ENCODE data around the gene GRID1. TPM values are rescaled to one million over a fixed set of nuclear protein-coding genes. Genes with fewer than 3 reads are reported as not detected.

The GRID1 gene
- total RNA-seq, 4 donors from 2014 or later, result 17.2 to 28.1 (median 23.6) TPM

DNA sequence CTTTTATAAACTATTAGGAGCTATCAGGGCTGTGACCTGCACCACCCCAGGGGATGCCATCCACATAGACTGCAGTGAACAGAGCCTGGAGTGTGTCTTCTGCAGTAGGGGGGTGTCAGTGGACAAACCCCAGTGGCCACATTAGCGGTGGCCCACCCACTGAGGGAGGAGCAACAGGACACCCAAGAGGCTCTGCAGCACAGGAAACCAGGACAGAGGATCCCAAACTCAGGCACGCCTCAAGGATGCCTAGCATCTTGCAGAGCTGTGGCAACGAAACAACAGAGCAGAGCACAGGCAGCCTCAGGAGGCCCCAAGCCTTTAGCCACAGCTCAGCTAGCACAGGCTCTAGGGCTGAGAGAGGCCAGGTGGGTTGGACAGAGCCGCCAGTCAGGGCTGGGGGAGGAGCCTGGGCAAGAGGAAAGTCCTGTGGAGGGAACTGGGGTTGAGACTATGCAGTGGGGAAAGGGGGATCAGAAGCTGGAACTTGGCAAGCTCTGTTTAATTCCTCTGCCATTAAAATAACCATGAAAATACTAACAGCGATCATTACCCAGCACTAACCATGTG is 53.8 kb downstream of the GRID1 start:
- no peak for TF ChIP-seq POLR2A (IDR thresholded peaks at IDR 0.05)
- TF ChIP-seq, protein P1, sequence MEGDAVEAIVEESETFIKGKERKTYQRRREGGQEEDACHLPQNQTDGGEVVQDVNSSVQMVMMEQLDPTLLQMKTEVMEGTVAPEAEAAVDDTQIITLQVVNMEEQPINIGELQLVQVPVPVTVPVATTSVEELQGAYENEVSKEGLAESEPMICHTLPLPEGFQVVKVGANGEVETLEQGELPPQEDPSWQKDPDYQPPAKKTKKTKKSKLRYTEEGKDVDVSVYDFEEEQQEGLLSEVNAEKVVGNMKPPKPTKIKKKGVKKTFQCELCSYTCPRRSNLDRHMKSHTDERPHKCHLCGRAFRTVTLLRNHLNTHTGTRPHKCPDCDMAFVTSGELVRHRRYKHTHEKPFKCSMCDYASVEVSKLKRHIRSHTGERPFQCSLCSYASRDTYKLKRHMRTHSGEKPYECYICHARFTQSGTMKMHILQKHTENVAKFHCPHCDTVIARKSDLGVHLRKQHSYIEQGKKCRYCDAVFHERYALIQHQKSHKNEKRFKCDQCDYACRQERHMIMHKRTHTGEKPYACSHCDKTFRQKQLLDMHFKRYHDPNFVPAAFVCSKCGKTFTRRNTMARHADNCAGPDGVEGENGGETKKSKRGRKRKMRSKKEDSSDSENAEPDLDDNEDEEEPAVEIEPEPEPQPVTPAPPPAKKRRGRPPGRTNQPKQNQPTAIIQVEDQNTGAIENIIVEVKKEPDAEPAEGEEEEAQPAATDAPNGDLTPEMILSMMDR (IDR thresholded peaks at IDR 0.05), result no peak
- whole genome bisulfite sequencing, 2 donors, result 46 to 50% methylated on average over 3 to 5 of the region's 5 CpGs
- no peaks in the 10 kb centered on the region for H3K9me3 ChIP-seq
- intact Hi-C loops (cut with DNase I), result no loop called here
- H3K27me3 ChIP-seq, result no peaks in the 10 kb centered on the region
- peak overlapping the region; percentile 27 to 86 (median 73) for H3K27ac ChIP-seq
- no peaks in the 10 kb centered on the region for H3K36me3 ChIP-seq
- H3K4me3 ChIP-seq (replicated peaks in 1 of 3), result no peak overlapping the region
- DNase-seq, result peak; percentile 54 to 67
- peaks cover 22 to 41% of the 10 kb centered on the region in 2 donors for H3K4me1 ChIP-seq

DNA sequence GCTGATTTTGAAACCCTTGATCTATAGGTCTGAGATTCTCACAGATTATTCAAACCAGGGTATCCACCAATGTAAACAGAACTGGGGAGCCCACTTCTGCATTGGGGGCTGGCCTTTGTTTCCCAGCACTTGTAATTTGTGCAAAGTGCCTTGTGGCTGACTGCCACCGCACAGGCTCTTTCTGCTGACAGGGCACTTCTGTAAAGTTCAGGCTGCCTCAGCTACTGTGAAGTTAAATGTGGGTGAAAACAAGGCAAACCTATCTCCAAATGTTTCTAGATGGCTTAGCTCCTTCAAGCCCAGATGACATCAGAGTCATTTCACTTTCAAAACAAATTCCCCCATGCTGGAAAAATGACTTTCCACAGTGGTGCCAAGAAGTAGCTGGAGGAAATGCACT is 54.7 kb downstream of the GRID1 start:
- 0% methylated on average over 1 of the region's 1 CpG for WGBS, 2 donors
- Histone ChIP-seq H3K9me3 (no peaks in the 10 kb centered on the region), H3K27ac (peak overlapping the region; percentile 27 to 86 (median 73)), H3K4me3 (replicated peaks in 1 of 3) (no peak overlapping the region), H3K4me1 (peaks cover 22 to 38% of the 10 kb centered on the region in 2 donors), H3K36me3 (no peaks in the 10 kb centered on the region), H3K27me3 (no peaks in the 10 kb centered on the region)
- DNase-seq, result peak; percentile 58 to 60
- TF ChIP-seq, protein P1 (IDR thresholded peaks at IDR 0.05), result no peak
- no peak for TF ChIP-seq POLR2A (IDR thresholded peaks at IDR 0.05)
- intact Hi-C loops (cut with DNase I), result no loop called here

DNA sequence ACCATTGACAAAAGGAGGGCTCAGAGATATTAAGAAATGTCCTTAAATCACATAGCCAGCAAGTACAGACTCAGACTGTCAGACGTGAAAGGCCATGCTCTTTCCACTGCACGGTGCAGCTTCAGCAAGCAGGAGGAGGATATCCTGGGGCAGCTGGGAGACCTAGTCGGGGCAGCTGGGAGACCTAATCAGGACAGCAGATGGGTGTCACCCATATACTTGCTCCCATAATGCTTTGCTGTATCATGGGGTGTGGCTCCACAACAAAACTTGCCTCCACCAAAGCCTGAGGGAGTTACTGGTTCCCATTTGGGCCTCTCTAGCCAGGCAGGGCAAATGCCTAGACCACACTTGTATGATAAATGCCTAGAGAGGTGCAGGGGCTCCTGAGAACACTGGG is 55.4 kb downstream of the GRID1 start:
- H3K36me3 ChIP-seq, result no peaks in the 10 kb centered on the region
- peaks cover 22 to 38% of the 10 kb centered on the region in 2 donors for H3K4me1 ChIP-seq
- intact Hi-C loops (cut with DNase I), result no loop called here
- DNase-seq, result no peak
- no peaks in the 10 kb centered on the region for H3K27me3 ChIP-seq
- peak overlapping the region in 2 of 3 donors; percentile 46 to 73 for H3K27ac ChIP-seq
- 70 to 77% methylated on average over 3 of the region's 3 CpGs for WGBS, 2 donors
- TF ChIP-seq, protein P1 (IDR thresholded peaks at IDR 0.05), result no peak
- no peak for TF ChIP-seq POLR2A (IDR thresholded peaks at IDR 0.05)
- no peaks in the 10 kb centered on the region for H3K9me3 ChIP-seq
- no peak overlapping the region for H3K4me3 ChIP-seq (replicated peaks in 1 of 3)

DNA sequence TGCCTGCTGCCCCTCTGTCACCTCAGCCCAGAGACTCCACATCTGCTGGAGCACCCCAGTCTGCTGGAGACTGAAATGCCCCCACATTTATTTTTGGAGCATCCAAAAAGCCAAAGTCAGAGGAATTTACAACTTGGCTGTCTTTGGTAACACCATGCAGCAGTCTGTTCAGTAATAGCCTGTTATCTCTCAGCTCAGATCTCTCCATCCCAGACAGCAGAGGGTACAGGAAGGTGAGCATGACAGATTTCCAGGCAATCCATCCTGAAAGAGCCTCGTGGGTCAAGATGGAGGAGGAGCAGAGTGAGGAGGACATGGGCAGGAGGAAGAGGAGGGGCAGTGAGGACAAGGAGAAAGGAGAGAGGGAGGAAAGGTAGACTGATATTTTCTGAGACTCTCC is 55.9 kb downstream of the GRID1 start:
- intact Hi-C loops (cut with DNase I), result no loop called here
- TF ChIP-seq, protein P1 (IDR thresholded peaks at IDR 0.05), result no peak
- no peak for TF ChIP-seq POLR2A (IDR thresholded peaks at IDR 0.05)
- Histone ChIP-seq H3K4me3 (replicated peaks in 1 of 3) (no peak overlapping the region), H3K9me3 (no peaks in the 10 kb centered on the region), H3K4me1 (peaks cover 22 to 38% of the 10 kb centered on the region in 2 donors), H3K27ac (peak overlapping the region in 1 of 3 donors; percentile 46), H3K36me3 (no peaks in the 10 kb centered on the region), H3K27me3 (no peaks in the 10 kb centered on the region)
- WGBS, 2 donors, result 38 to 48% methylated on average over 1 of the region's 1 CpG
- no peak for DNase-seq

DNA sequence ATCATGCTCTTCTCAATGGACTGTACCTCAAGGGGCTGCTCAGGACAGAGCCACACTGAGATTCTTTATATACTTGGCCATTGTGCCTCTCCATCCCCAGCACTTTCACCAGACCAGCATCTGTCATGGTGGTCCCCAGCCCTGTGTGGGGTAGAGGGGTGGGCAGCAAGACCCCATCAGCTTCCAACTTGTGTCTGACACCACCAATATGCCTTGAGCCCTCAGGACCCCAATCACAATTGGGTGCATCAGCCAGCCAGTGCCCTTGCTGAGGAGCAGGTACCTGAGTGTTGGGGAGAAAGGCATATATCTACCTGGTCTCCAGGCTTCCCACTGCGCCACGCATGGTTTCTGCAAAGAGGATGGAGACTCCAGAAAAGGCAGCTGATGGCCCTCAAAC is 56.3 kb downstream of the GRID1 start:
- no peaks in the 10 kb centered on the region for H3K36me3 ChIP-seq
- no peak overlapping the region for H3K4me3 ChIP-seq (replicated peaks in 1 of 3)
- no peak for DNase-seq
- H3K27ac ChIP-seq, result no peak overlapping the region
- H3K4me1 ChIP-seq, result peaks cover 22 to 38% of the 10 kb centered on the region in 2 donors
- 94 to 100% methylated on average over 2 of the region's 2 CpGs for WGBS, 2 donors
- no peaks in the 10 kb centered on the region for H3K27me3 ChIP-seq
- intact Hi-C loops (cut with DNase I), result no loop called here
- H3K9me3 ChIP-seq, result no peaks in the 10 kb centered on the region
- TF ChIP-seq, protein P1 (IDR thresholded peaks at IDR 0.05), result no peak
- no peak for TF ChIP-seq POLR2A (IDR thresholded peaks at IDR 0.05)

Measured in thyroid gland (tissue), 4 donors.